Putamen (tissue), 1 donor: Measurements from ENCODE around the gene CYP2U1.
A peak's percentile ranks its signal among the peaks of the same experiment; 100 is the strongest.
"Not testable (repeated sequence)": the region's sequence is repeated elsewhere in the genome, so short reads cannot be mapped to it uniquely, and the experiment has no call there.

ENCODE experiments used
- DNase-seq: peaks from one replicate; pipeline ENCODE4 v3.0.0-alpha.2; 2016; ENCODE audit warnings: low spot score

Gene CYP2U1

DNA sequence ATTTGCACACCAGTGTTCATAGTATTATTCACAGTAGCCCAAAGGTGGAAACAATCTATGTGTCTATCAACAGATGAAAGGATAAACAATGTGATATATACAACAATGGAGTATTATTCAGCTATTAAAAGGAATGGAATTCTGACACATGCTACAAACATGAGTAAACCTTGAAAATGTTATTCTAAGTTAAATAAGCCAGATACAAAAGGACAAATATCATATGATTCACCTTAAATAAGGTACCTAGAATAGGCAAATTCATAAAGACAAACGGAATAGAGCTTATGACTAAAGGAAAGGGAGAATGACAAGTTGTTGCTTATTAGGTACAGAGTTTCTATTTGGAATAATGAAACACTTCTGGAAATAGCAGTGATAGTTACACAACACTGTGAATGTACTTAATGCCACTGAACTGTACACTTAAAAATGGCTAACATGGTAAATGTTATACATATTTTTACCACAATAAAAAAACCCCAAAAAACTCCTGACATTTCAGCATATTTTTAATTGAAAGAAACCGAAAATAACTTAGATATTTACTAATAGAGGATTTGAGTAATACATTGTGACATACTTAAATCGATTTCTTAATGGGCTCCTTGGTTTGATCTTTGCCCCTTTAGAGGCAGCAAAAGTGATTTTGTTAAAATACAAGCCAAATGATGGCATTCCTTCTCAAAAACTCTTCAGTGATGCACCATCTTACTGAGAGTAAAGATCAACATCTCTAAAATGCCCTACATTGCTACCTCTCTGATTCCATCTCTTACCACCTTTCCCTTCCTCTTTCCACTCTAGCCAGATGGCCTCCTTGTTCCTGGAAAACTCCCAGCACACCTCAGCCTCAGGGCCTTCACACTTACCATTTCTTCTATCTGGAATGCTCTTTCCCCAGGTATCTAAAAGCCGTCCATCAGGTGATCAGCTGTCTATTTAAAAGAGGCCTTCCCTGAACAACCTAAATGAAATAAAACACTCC is 8.6 kb upstream of the CYP2U1 start:
- DNase-seq: no peak

DNA sequence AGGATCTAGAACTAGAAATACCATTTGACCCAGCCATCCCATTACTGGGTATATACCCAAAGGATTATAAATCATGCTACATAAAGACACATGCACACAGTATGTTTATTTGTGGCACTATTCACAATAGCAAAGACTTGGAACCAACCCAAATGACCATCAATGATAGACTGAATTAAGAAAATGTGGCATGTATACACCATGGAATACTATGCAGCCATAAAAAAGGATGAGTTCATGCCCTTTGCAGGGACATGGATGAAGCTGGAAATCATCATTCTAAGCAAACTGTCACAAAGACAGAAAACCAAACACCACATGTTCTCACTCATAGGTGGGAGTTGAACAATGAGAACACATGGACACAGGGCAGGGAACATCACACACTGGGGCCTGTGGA is 5.6 kb upstream of the CYP2U1 start:
- not testable (repeated sequence) for DNase-seq

DNA sequence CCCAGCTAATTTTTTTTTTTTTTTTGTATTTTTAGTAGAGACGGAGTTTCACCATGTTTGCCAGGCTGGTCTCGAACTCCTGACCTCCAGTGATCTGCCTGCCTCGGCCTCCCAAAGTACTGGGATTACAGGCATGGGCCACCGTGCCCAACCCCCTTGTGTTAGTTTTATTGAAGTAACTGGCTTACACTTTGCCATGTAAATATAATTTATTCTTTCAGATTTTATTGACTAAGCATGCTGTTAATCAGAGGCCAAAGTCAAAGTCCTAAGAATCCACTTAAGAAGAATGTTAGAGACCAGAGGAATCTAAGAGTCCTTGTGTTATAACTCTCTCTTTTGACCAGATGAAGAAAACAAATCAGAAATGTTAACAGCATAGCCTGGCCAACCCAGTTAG is 4.5 kb upstream of the CYP2U1 start:
- DNase-seq: not testable (repeated sequence)

DNA sequence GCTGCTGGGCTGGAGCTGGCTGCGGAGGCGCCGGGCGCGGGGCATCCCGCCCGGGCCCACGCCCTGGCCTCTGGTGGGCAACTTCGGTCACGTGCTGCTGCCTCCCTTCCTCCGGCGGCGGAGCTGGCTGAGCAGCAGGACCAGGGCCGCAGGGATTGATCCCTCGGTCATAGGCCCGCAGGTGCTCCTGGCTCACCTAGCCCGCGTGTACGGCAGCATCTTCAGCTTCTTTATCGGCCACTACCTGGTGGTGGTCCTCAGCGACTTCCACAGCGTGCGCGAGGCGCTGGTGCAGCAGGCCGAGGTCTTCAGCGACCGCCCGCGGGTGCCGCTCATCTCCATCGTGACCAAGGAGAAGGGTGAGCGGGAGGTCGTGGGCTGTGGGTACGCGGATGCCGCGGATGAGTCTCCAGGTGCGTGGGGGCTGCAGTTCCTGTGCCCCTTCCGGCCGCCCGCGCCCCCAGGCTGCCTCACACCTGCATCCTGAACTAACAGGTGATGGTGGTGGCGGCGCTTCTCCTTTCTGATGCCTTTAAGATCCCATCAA is 499 bp downstream of the CYP2U1 start:
- DNase-seq: peak; percentile 30

DNA sequence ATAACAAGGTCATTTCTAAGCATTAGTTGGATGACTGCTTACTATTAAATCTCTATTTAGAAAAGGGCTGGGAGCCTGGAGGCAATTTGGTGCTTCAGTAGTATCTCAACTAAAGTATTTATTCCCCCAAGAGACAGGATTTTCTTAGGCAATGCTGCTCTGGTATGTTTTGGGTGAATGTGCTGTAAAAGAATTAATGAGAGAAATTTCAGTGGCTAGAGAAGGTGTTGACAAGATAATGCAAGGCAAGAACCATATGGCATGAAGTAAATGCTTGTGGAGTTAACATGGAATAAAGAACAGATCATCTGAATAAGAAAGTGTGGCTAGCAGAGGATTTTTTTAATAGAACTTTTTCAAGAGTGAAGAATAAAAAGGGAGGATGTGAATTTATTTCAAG is 3.9 kb downstream of the CYP2U1 start:
- no peak for DNase-seq

DNA sequence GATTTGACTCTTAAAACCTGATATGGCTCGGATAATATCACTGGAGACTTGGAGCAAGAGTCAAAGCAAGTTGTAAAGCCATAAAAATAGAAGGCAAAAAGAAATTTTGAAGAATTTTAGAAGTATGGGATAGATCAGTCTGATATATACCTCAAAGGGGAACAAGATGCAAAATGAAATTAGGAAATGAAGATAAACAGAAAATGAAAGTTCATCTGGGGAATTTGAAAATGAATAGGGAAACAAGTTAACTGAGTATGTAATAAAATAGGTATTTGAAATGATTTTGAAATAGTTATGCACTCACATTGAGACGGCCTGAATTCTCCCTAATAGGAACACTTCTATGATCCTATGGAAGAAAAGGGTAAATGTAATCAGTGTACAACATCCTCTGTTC is 5.7 kb downstream of the CYP2U1 start:
- no peak for DNase-seq

DNA sequence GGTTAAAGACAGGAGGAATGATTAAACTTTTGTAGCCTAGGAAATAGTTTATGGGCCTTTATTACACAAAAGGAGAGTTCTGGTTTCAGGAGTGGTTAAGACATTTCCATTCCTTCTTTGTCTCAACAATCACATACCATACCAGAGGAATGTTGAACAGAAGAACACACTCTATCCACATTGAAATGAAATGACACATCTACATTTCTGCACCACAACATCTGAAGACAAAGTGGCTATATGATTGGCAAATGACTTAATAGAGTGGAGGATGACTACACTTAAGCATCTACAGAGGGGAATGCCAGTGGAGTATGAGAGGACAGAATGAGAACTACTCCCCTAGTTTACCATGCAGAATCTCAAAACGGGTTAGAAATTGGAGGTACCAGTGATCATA is 8.0 kb downstream of the CYP2U1 start:
- no peak for DNase-seq

DNA sequence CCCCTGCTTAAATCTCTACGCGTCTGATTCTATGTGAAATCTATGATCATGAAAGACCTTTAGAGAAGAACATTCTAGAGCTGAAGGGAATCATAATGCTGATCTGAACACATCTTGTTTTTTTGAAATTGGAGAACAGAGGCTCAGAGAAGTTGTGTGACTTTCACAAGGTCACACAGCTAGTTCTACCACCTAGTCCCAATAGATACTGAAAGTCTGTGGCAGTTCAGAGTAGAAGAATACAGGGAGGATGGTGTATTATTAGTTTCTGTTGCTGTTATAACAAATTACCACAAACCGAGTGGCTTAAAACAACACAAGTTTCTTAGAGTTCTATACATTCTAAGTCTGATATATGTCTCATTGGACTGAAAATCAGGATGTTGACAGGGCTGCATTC is 14.5 kb downstream of the CYP2U1 start:
- DNase-seq: no peak

DNA sequence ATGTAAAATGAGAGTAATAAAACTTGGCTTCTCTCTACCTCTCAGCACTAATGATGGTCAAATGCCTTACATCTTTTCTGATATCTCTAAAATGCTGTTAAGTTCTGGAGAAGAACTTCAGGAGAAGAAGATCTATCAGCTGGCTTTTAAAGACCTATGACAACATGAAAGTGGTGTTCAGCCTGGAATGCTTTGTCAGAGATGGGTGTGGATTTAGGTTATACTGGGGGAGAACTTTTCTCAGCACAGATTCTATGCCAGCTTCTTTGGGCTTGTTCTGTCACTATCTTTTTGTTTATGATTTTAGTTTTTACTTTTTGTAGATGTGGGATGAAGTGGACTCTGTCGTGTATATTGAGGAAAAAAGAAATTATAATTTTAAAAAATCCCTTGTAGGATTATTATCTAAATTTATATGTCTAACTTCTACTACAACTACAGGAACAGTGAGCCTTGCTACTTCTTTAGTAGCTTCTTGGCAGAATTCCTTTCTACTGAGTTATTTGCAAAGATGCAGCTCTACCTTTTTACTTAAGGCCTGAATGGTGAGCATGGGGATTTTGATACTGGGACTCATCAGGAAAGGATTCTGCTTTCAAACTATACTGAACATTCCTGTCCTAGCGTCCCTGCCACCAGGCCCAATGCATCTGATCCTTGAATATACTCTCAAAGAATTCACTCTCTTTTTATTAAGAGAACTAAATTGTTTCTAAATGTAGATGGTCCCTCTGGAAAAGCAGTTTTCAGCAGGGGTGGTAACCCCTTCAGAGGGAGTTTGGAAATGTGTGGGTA is 19.6 kb downstream of the CYP2U1 start:
- DNase-seq: no peak

DNA sequence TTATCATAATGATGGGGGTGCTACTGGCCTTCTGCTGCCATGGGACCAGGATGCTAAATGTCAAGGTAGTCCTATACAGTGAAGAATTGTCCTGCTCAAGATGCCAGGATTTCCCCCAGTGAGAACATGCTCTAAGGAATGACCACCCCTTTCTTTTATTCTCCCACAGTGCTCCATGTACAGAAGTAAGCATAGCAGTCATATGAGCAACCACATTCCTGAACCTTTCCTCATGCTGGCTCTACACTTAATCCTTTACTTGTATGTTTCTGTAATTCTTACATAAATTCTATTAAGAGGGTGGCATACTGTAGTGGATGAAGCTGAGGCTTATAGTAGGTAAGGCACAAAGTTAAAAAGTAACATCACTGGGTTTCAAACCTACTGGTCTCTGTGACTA is 20.2 kb downstream of the CYP2U1 start:
- no peak for DNase-seq

DNA sequence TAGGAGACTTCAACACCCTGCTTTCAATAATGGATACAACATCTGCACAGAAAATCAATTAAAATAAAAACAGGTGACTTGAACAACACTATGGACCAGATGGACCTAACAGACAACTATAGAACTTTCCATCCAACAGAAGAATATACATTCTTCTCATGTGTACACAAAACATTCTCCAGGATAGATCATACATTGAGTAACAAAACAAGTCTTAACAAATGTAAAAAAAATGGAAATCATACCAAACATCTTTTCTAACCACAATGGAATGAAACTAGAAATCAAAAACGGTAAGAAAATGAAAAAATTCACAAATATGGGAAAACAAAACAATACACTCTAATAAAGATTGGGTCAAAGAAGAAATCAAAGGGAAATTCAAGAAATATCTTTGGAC is 24.7 kb downstream of the CYP2U1 start:
- DNase-seq: no peak

DNA sequence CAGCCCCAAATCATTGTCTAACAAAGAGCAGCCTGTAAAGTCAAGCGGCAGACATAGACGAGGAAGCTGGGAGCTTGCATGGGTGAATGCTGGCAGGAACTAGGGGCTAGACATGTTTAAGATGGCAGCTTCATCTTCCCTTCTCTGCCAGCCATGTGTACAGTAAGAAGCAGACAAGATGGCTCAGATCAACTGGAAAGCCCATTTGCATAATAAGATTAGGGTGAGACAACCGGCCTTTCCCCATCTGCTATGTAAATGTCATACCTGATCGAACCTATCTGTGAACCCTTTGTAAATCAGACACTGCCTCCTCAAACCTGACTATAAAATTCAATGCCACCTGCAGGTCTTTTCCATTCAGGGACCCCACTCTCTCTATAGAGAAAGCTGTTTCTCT is 35.6 kb downstream of the CYP2U1 start:
- no peak for DNase-seq

DNA sequence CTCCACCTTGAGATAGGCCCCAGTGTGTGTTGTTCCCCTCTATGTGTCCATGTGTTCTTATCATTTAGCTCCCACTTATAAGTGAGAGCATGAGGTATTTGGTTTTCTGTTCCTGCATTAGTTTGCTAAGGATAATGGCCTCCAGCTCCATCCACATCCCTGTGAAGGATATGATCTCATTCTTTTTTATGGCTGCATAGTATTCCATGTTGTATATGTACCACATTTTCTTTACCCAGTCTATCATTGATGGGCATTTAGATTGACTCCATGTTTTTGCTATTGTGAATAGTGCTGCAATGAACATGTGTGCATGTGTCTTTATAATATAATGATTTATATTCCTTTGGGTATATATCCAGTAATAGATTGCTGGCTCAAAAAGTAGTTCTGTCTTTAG is 36.2 kb downstream of the CYP2U1 start:
- DNase-seq: not testable (repeated sequence)

DNA sequence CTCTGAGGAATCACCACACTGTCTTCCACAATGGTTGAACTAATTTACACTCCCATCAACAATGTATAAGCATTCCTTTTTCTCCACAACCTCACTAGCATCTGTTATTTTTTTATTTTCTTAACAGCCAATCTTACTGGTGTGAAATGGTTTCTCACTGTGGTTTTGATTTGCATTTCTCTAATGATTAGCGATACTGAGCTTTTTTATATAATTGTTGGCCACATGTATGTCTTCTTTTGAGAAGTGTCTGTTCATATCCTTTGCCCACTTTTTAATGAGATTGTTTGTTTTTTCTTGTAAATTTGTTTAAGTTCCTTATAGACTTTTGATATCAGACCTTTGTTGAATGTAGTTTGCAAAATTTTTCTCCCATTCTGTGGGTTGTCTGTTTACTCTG is 36.6 kb downstream of the CYP2U1 start:
- not testable (repeated sequence) for DNase-seq

DNA sequence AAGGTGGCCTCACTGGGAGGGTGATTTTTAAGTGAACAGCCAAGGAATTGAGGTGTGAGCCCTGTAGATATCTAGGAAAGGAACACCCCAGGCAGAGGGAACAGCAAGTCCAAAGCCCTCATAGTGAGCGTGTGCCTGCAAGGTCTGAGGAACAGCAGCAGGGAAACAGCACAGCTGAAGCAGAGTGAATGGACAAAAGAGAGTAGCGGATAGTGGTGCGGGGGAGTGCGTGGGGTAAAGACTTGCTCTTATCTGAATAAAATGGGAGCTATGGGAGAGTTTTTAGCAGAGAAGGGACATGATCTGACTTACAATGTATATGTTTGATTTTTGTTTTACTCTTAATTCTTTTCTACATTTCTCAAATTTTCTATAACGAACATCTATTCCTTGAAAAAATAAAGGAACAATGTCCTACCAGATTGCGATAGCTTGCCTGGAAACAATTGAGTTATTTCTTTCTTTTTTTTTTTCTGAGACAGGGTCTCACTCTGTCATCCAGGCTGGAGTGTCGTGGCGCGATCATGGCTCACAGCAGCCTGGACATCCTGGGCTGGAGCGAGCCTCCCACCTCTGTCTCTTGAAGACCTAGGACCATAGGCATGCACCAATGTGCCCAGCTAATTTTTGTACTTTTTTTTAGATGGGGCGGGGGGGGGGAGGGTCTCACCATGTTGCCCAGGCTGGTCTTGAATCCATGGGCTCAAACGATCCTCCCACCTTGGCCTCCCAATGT is 38.9 kb downstream of the CYP2U1 start:
- DNase-seq: no peak

DNA sequence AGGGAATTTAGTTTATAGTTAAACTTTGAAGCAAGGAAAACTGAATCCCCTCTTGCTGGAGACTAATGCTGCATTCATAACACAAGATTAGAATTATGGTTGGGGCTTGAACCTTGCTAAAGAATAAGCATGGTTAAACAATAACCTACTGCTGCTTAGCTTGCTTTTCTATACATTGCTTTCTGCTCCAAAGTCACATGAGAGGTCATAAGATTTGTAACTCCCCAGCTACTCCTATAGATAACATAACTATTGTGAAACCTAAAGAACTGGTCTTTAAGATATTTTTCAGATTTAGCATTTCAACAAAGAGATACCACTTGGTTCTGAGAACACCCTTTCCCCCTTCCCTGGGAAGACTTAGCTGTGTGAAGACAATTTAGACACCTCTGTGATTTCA is 41.3 kb downstream of the CYP2U1 start:
- DNase-seq: no peak

DNA sequence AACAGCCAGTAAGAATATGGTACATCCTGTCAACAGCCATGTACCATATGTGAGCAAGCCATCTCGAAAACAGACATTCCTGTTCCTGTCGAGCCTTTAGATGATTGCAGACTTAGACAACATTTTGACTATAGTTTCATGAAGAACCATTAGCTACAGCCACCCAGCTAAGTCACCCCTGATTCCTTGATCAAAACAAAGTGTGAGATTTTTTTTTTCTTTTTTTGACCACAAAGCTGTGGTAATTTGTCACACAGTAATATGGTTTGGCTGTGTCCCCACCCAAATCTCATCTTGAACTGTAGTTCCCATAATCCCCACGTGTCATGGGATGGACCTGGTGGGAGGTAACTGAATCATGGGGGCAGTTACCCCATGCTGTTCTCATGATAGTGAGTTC is 43.2 kb downstream of the CYP2U1 start:
- DNase-seq: no peak

DNA sequence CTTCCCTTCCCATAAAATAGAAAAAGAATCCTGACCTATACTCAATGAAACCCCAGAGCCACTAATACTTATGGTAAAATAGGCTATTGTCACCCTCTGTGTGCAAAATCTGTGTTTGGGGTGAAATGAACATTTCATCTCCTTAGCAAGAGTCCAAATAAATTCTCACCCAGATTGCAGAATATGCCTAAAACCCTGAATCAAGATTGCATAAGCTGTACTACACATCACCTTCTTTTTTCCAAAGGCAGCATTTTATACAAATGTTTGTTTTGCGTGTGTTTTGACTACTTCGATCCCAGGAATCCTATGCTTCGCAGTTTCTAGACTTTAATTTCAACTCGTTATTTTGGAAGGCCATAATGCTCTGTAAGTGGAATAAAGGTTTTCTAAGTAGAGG is 46.1 kb downstream of the CYP2U1 start:
- no peak for DNase-seq

DNA sequence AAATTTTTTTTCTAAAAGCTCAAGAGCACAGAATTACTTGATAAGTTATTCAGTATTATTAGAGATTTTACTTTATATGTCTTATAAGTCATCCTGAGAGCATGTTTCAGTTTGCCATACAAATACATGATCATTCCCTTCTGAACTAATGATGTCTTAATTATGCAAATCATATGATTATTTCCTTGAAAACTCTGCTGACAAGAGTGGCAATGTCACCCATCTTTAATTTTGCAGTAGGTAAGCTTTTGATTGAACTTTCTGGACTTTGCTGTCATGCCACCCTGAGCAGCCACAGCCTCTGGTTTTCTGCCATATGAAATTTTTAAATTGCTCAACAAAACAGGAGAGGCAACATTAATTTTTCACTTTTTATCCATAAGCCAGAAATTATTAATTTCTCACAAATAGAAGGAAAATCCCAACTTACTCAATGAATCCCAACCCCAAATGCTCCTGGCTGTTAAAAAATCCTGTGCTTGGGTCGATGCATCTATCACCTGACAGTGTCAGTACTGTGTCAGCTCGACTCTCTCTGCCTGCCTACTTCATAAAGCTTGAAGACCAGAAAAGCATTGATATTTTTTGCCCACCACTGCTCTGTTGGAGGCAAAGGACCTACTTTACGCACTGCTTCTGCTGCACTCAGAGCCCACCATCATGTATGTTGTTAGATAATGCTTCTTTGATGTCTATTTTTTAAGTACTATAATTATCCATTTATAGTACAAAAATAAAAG is 46.8 kb downstream of the CYP2U1 start:
- DNase-seq: no peak

DNA sequence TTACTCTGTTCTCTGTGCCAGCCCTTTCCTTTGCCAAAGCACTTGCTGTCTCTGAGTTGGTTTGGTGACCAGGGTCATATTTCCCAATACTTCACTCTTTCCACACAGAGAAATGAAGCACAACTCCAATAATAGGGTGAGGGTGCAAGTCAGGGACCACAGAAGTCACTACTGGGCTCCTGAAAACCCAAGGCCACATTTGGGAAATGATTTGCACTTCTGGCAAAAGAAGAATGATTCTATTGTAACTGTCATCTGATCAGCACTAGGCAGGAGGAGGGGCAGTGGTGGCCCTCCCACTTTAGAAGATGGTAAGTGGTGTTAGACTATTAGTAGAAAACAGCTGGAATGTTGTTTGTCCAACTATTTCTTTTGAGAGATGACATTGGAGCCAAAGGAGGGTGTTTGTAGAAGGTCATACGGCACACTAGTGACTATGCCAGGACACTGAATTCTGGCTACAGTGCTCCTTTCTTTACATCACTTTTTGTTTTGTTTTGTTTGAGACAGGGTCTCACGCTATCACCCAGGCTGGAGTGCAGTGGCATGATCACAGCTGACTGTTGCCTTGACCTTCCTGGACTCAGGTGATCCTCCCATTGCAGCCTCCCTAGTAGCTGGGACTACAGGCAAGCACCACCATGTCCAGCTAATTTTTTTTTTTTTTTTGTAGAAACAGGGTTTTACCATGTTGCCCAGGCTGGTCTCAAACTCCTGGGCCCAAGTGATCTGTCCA is 47.5 kb downstream of the CYP2U1 start:
- peak; percentile 81 for DNase-seq
